Astrocyte of the cerebellum (primary cell): ENCODE data around the gene DIAPH2.

Experiments
- DNase-seq: peaks from one replicate; pipeline ENCODE4 v3.0.0-alpha.2; 2011; ENCODE audit warnings: low read depth
- H3K4me3 ChIP-seq: 2 replicates; pipeline ENCODE4 v1.5.1; 2011; ENCODE audit warnings: mild to moderate bottlenecking, low read depth, low read length, moderate library complexity
- CTCF ChIP-seq: IDR thresholded peaks from 2 replicates; pipeline ENCODE4 v1.5.1; 2012; ENCODE audit warnings: low read length, low read depth, moderate library complexity, mild to moderate bottlenecking; ENCODE audit errors: missing control alignments
- in situ Hi-C: cut with HindIII; loops from 2 replicates; pipeline ENCODE4 v1.10.0; 2017; ENCODE audit warnings: low sequenced_read_pairs

DIAPH2 gene

GRCh38 chrX:97315939-97316338 lies 631.3 kb downstream of the DIAPH2 start:
- TF ChIP-seq CTCF, result no peak
- no peak for DNase-seq
- no peak overlapping the region for H3K4me3 ChIP-seq
- in situ Hi-C loops, result no loop called here

GRCh38 chrX:97320305-97320704 lies 635.7 kb downstream of the DIAPH2 start:
- TF ChIP-seq CTCF, result no peak
- in situ Hi-C loops, result no loop called here
- no peak for DNase-seq

GRCh38 chrX:97322401-97322800 lies 637.8 kb downstream of the DIAPH2 start:
- H3K4me3 ChIP-seq, result no peak overlapping the region
- no peak for DNase-seq
- in situ Hi-C loops, result no loop called here
- no peak for TF ChIP-seq CTCF

More at GRCh38 chrX:97320305-97320704, 635.7 kb downstream of the DIAPH2 start:
- no peak overlapping the region for H3K4me3 ChIP-seq

GRCh38 chrX:97326456-97326855 lies 641.8 kb downstream of the DIAPH2 start:
- no peak overlapping the region for H3K4me3 ChIP-seq
- TF ChIP-seq CTCF, result no peak
- in situ Hi-C loops, result no loop called here
- DNase-seq, result peak; percentile 28

- no peak for DNase-seq
- H3K4me3 ChIP-seq, result no peak overlapping the region
- in situ Hi-C loops, result no loop called here
- no peak for TF ChIP-seq CTCF
Observed at GRCh38 chrX:97328853-97329390, 644.3 kb downstream of the DIAPH2 start.

GRCh38 chrX:97330151-97330550 lies 645.5 kb downstream of the DIAPH2 start:
- in situ Hi-C loops, result no loop called here
- no peak for TF ChIP-seq CTCF
- H3K4me3 ChIP-seq, result no peak overlapping the region
- DNase-seq, result no peak

- no peak for TF ChIP-seq CTCF
- in situ Hi-C loops, result no loop called here
Observed at GRCh38 chrX:97332963-97333362, 648.3 kb downstream of the DIAPH2 start.

More at GRCh38 chrX:97332963-97333362, 648.3 kb downstream of the DIAPH2 start:
- DNase-seq, result no peak
- no peak overlapping the region for H3K4me3 ChIP-seq
